ENCODE measurements around the gene LRFN2.
A peak's percentile ranks its signal among the peaks of the same experiment; 100 is the strongest.

LRFN2 gene

GRCh38 chr6:40587240-40588069 is at the start of gene LRFN2:
TSS of gene LRFN2 (minus strand) at chr6:40587364.
- Histone ChIP-seq H3K27ac (ENCODE audit: low read depth, low read length) (no peak within 1 kb of the TSS), H3K4me2 (ENCODE audit: low read length) (peak within 1 kb of the TSS; percentile 16; the same call in 1 of the 2 replicates), H3K9me2 (replicated peaks; ENCODE audit: control insufficient read depth, low read length) (no peaks in the 10 kb centered on the region), H3K27me3 (ENCODE audit: control insufficient read depth, low read length) (peaks cover 9% of the 10 kb centered on the region; the same call in 1 of the 2 replicates), H3K4me3 (ENCODE audit: low read length) (no peak within 1 kb of the TSS), H3K36me3 (ENCODE audit: control insufficient read depth, low read length) (no peaks in the 10 kb centered on the region), H3K9me3 (ENCODE audit: control insufficient read depth, insufficient read depth, low read length) (no peaks in the 10 kb centered on the region), H3F3A (ENCODE audit: control insufficient read depth, insufficient read depth) (no peaks in the 10 kb centered on the region), H3K4me1 (ENCODE audit: control insufficient read depth, low read length) (no peaks in the 10 kb centered on the region), H4K20me1 (ENCODE audit: control insufficient read depth, insufficient read depth, low read depth, low read length) (no peaks in the 10 kb centered on the region), H3K79me2 (ENCODE audit: control insufficient read depth, low read length) (no peaks in the 10 kb centered on the region)
- no peak for TF ChIP-seq EZH2phosphoT487 (IDR thresholded peaks at IDR 0.05; ENCODE audit: borderline replicate concordance, low read length)
- TF ChIP-seq, protein P1, sequence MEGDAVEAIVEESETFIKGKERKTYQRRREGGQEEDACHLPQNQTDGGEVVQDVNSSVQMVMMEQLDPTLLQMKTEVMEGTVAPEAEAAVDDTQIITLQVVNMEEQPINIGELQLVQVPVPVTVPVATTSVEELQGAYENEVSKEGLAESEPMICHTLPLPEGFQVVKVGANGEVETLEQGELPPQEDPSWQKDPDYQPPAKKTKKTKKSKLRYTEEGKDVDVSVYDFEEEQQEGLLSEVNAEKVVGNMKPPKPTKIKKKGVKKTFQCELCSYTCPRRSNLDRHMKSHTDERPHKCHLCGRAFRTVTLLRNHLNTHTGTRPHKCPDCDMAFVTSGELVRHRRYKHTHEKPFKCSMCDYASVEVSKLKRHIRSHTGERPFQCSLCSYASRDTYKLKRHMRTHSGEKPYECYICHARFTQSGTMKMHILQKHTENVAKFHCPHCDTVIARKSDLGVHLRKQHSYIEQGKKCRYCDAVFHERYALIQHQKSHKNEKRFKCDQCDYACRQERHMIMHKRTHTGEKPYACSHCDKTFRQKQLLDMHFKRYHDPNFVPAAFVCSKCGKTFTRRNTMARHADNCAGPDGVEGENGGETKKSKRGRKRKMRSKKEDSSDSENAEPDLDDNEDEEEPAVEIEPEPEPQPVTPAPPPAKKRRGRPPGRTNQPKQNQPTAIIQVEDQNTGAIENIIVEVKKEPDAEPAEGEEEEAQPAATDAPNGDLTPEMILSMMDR (IDR thresholded peaks at IDR 0.05; ENCODE audit: low read depth, low read length, poor library complexity, severe bottlenecking): peak; percentile 38

- no peak overlapping the region for H3K27ac ChIP-seq (ENCODE audit: low read depth, low read length)
- no peaks in the 10 kb centered on the region for H3K9me3 ChIP-seq (ENCODE audit: control insufficient read depth, insufficient read depth, low read length)
- TF ChIP-seq EZH2phosphoT487 (IDR thresholded peaks at IDR 0.05; ENCODE audit: borderline replicate concordance, low read length): no peak
- TF ChIP-seq, protein P1 (IDR thresholded peaks at IDR 0.05; ENCODE audit: low read depth, low read length, poor library complexity, severe bottlenecking): no peak
- no peaks in the 10 kb centered on the region for H4K20me1 ChIP-seq (ENCODE audit: control insufficient read depth, insufficient read depth, low read depth, low read length)
- H3K9me2 ChIP-seq (replicated peaks; ENCODE audit: control insufficient read depth, low read length): no peaks in the 10 kb centered on the region
- no peaks in the 10 kb centered on the region for H3F3A ChIP-seq (ENCODE audit: control insufficient read depth, insufficient read depth)
- no peaks in the 10 kb centered on the region for H3K4me1 ChIP-seq (ENCODE audit: control insufficient read depth, low read length)
- H3K4me3 ChIP-seq (ENCODE audit: low read length): no peak overlapping the region
- H3K36me3 ChIP-seq (ENCODE audit: control insufficient read depth, low read length): no peaks in the 10 kb centered on the region
- peaks cover 20% of the 10 kb centered on the region for H3K27me3 ChIP-seq (ENCODE audit: control insufficient read depth, low read length)
- no peaks in the 10 kb centered on the region for H3K79me2 ChIP-seq (ENCODE audit: control insufficient read depth, low read length)
- H3K4me2 ChIP-seq (ENCODE audit: low read length): no peak overlapping the region
Measured at GRCh38 chr6:40634429-40634828, 47.3 kb upstream of the LRFN2 start.

DNA sequence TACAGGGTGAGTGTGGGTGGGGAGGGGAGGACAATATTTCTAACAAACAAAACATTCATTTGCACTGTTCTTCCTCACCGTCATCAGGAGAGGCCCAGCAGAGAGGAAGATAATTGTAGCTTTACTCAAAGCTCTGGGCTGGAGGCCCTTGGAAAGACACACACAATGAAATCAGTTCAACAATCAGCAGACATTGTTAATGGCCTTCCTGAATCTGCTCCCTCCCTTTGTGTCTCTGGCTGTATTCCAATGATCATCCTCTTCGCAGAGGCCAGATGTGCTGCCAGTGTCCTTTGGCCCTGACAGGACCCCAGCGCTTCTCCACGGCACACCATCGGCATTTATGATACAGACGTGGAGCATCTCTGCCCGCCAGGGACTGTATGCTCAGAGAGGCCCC is 44.6 kb upstream of the LRFN2 start:
- Histone ChIP-seq H3K79me2 (ENCODE audit: control insufficient read depth, low read length) (no peaks in the 10 kb centered on the region), H3K36me3 (ENCODE audit: control insufficient read depth, low read length) (no peaks in the 10 kb centered on the region), H3F3A (ENCODE audit: control insufficient read depth, insufficient read depth) (no peaks in the 10 kb centered on the region), H3K9me2 (replicated peaks; ENCODE audit: control insufficient read depth, low read length) (no peaks in the 10 kb centered on the region), H3K9me3 (ENCODE audit: control insufficient read depth, insufficient read depth, low read length) (no peaks in the 10 kb centered on the region), H3K27ac (ENCODE audit: low read depth, low read length) (no peak overlapping the region), H3K4me3 (ENCODE audit: low read length) (no peak overlapping the region), H3K4me2 (ENCODE audit: low read length) (no peak overlapping the region), H3K27me3 (ENCODE audit: control insufficient read depth, low read length) (0 out of 2 replicates have a peak, but pooled peaks cover 10% of the 10 kb centered on the region), H3K4me1 (ENCODE audit: control insufficient read depth, low read length) (no peaks in the 10 kb centered on the region), H4K20me1 (ENCODE audit: control insufficient read depth, insufficient read depth, low read depth, low read length) (no peaks in the 10 kb centered on the region)
- TF ChIP-seq EZH2phosphoT487 (IDR thresholded peaks at IDR 0.05; ENCODE audit: borderline replicate concordance, low read length): no peak
- TF ChIP-seq, protein P1 (IDR thresholded peaks at IDR 0.05; ENCODE audit: low read depth, low read length, poor library complexity, severe bottlenecking): no peak
